Loucy (cell line): ENCODE measurements around the gene ANK3.

Experiments
- EZH2phosphoT487 ChIP-seq: fragments of 200-600 bp; IDR thresholded peaks from 2 replicates; pipeline ENCODE4 v1.6.1; 2018; ENCODE audit warnings: antibody characterized with exemption, mild to moderate bottlenecking, moderate library complexity, borderline replicate concordance
- TF ChIP-seq, protein P1 (sequence below): fragments of 200-600 bp; sonication (generic); conservative IDR thresholded peaks from 2 replicates; pipeline ENCODE4 v1.5.1; 2014; ENCODE audit warnings: mild to moderate bottlenecking, antibody characterized with exemption, low read length

DNA sequence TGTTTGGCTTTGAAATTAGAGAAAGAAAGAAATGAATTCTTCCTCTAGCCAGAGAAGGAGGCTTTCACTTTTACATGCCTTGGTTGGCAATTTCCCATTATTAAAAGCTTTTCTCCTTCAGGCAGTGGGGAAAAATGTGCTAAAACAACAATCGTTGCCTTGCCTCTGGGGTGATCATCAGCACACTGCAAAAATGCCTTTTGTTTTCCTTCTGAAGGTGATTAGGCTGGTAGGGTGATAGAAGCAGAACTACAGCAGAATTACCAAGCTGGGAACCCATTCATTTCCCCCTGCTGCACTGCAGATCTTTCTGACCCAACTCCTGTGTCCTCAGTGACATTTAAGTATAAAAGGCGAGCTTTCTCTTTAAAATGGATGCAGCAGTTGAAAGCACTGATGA, 22.2 kb downstream of the ANK3 start:
- TF ChIP-seq, protein P1, sequence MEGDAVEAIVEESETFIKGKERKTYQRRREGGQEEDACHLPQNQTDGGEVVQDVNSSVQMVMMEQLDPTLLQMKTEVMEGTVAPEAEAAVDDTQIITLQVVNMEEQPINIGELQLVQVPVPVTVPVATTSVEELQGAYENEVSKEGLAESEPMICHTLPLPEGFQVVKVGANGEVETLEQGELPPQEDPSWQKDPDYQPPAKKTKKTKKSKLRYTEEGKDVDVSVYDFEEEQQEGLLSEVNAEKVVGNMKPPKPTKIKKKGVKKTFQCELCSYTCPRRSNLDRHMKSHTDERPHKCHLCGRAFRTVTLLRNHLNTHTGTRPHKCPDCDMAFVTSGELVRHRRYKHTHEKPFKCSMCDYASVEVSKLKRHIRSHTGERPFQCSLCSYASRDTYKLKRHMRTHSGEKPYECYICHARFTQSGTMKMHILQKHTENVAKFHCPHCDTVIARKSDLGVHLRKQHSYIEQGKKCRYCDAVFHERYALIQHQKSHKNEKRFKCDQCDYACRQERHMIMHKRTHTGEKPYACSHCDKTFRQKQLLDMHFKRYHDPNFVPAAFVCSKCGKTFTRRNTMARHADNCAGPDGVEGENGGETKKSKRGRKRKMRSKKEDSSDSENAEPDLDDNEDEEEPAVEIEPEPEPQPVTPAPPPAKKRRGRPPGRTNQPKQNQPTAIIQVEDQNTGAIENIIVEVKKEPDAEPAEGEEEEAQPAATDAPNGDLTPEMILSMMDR: no peak
- no peak for TF ChIP-seq EZH2phosphoT487
